SH-SY5Y (cell line): Measurements from ENCODE around the gene PPP1R16B.

ENCODE experiments used
- GATA2 ChIP-seq: IDR thresholded peaks from 2 replicates; pipeline ENCODE4 v1.6.1; 2011; ENCODE audit warnings: mild to moderate bottlenecking, low read depth, low read length
- GATA3 ChIP-seq: IDR thresholded peaks from 2 replicates; pipeline ENCODE4 v1.6.1; 2011; ENCODE audit warnings: low read depth, mild to moderate bottlenecking, low read length, moderate library complexity

The PPP1R16B gene

DNA sequence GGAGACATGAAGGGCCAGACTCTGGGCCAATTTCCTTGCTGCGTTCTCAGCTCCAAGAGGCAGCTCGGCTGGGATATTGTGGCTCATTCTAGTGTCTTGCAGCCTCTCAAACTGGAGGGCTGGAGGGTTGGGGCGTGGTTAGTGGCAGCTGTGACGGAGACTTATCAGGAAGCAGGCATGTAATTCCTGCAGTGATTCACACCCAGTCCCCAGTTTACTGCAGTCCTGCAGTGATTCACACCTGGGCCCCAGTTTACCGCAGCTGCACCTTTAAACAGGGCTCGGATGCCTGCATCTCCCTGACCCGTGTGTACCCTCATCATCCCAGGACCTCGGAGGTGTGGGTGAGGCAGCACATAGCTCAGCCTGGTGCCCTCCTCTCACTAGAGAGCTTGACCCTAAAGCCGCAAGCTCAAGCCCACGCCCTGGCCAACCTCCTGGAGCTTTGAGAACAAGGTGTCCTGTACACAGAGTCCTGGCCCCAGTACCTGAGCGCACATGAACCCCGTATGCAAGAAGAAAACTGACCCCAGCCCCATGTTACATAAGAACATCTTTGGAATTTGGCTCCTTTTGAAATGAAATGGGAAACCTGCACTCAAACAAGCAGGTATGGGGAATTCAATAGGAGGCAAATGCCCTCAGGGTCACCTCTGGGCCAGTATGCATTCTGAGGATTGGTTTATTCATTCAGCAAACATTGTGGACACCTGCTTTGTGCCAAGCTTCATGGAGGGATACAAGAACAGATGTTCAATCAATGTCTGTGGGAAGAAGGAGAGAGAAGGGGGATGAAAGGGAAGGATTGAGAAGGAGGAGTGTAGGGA, 65.4 kb downstream of the PPP1R16B start:
- TF ChIP-seq GATA3 (no peak), GATA2 (no peak)

DNA sequence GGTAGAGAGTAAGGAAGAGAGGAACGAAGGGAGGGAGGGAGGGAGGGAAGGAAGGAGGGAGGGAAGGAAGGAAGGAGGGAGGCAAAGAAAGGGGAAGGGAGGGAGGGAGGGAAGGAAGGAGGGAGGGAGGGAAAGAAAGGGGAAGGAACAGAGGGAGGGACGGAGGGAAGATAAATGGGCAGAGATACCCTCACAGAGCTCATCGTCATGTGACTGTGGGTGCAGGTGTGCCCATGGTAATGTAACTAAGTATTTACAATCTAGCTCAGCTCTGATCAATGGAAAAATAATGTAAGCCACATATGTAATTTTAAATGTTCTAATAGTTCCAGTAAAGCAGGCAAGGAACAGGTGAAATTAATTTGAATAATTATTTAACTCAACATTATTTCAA, 66.1 kb downstream of the PPP1R16B start:
- no peak for TF ChIP-seq GATA3
- no peak for TF ChIP-seq GATA2

DNA sequence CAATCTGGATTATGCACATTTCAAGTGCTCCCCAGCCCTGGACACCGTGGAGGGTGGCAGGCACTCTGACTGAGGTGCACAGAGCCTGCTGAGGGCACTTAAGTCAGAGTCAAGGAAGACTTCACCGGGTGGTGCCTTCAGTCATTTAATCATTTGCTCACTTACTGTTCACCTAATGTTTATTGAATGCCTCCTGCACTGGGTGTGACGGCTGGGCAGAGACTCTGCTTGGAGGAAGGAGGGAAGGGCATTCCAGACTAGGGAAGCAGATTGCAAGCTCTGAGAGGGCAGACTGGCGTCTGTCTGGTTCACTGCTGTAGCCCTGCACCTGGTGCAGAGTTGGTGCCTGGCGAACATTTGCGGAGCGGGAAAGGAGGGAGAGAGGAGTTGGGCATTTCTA, 66.5 kb downstream of the PPP1R16B start:
- no peak for TF ChIP-seq GATA3
- TF ChIP-seq GATA2, result no peak

DNA sequence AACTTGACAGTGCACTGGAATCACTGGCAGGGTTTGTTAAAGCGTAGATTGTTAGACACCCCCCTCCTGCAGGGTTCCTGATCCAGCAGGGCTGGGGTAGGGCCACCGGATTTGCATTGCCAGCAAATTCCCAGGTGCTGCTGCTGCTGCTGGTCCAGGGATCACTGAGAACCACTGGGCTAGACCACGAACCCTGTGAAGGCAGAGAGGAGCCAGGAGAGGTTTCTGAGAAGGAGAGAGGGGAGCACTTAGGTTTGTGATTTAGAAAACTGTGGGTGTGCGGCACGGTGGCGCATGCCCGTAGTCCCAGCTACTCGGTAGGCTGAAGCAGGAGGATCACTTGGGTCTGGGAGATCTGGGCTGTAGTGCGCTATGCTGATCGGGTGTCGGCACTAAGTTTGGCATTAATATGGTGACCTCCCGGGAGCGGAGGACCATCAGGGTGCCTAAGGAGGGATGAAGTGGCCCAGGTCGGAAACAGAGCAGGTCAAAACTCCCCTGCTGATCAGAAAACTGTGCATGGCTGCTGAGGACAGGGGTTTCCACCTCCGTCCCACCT, 67.1 kb downstream of the PPP1R16B start:
- TF ChIP-seq GATA3 (no peak), GATA2 (no peak)

DNA sequence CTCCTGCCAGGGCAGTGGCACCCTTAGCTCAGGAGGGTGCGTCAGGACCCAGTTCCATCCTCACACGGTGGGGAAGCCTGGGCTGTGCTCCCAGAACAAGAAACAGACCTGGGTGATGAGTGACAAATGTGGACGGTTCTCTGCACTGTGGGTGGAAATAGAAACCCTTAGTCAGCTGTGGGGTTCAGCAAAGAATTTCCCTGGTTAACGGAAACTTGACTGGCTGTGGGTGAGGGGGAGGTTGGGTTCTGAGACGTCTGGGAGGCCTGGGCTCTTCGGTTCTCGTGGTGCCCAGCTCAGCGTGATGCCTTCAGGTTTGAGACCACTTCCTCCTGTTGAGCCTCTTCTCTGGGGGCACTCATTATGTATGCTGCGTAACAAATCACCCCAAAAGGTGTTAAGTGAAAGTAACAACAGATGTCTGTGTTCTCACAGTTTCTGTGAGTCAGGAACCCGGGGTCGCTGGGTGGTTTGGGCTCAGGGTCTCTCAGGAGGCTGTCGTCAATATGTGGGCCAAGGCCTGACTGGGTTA, 67.6 kb downstream of the PPP1R16B start:
- TF ChIP-seq GATA2, result no peak
- no peak for TF ChIP-seq GATA3

DNA sequence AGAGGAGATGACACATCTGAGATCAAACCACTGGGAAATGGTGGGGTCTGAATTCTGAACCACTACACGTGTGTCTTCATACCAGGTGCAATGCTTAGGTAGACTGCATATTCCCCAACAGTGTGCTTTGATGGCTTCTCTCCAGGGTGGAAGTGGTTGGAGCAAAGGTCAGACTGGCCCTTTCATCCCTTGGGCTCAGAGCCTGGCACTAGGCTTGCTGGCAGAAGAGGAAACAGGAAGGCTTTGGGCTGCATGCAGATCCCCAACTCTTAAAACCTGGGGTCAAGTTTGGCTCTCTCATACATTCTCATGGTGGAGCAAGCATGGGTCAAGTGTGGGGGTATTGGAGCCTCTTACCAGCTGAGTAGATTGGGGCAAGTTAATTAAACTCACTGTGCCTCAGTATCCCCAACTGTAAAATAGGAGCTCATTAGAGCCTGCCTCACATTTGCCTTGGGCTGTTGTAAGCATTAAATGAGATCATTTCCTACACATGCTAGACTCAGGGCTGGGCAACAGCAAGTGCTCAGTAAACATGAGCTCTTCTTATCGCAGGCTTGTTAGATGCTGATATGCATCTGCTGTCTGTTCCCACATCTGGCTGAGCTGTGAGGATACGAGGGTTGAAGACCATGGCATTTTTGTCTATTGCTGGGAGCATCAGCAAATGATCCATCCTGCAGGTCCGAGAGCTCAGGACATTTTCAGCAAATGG, 69.1 kb downstream of the PPP1R16B start:
- TF ChIP-seq GATA3 (peak; percentile 98), GATA2 (peak; percentile 97)

DNA sequence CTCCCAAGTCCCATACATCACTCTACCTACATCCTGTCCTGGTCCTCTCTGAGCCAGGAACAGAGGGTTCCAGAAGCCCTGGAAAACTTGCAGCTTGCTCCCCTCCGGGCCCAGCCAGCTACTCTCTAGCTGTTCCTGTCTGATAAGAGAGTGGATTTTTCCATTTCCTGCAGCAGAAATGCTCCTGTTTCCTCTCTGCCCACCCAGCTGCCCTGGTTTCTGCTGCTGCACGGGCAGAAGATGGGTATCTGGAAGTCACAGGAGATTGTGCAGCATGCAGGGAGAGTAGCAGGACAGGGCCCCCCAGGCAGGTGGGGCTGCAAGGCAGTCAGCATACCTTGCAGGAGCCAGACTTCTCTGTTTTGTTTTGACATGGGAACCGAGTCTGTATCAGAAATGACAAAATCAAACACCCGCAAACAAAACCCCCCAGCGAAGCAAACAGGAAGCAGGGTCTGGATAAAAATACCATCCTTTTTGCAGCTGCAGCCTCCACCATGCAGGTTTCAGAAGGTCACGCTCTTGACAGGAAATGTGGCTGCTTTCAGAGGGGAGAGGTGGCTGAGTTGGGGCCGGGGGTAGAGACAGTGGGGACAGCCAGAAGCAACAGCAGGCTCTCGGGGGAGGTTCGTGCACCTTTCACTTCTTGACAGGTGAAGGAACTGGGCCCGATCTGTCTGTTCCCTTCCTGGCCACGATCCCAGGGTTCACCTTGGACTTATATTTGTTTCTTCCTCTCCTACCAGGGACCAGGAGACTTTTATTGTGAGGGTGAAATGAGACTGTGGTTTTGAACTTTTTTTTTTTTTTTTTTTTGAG, 69.9 kb downstream of the PPP1R16B start:
- TF ChIP-seq GATA2, result peak; percentile 97
- peak; percentile 96 for TF ChIP-seq GATA3

DNA sequence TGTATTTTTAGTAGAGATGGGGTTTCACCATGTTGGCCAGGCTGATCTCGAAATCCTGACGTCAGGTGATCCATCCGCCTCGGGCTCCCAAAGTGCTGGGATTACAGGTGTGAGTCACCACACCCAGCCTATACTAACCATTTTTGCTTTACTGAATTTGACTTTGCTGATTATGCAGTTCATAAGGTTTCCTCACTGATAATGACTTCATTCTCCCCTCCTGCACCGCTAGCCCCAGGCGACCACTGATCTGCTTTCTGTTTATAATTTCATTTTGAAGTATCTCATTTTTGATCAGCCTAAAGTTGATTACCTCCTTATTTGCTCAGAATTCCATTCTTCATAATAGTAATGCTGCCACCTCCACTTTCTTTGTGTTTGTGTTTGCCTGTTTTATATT, 72.0 kb downstream of the PPP1R16B start:
- peak; percentile 30; the same call in 1 of the 2 replicates for TF ChIP-seq GATA2
- peak; percentile 65 for TF ChIP-seq GATA3

DNA sequence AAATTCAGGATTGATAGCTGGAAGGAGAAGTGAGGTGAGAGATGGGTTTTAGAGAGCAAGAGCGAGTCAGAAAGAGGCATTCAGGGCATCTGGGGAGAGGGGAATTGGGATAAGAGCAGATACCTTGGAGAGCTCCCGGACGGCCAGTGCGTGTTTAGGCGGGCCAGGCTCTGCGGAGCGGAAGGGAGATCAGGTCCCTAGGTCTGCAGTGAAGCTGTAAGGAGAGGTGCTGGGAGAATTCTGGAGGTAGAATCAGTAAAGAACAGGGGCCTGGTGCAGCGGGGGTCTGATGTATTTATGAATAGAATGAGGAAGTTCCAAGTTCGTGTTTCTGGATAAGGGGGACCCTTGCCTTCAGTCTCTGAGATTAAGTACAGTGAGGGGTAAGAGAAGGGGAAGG, 73.4 kb downstream of the PPP1R16B start:
- TF ChIP-seq GATA3 (no peak), GATA2 (no peak)

DNA sequence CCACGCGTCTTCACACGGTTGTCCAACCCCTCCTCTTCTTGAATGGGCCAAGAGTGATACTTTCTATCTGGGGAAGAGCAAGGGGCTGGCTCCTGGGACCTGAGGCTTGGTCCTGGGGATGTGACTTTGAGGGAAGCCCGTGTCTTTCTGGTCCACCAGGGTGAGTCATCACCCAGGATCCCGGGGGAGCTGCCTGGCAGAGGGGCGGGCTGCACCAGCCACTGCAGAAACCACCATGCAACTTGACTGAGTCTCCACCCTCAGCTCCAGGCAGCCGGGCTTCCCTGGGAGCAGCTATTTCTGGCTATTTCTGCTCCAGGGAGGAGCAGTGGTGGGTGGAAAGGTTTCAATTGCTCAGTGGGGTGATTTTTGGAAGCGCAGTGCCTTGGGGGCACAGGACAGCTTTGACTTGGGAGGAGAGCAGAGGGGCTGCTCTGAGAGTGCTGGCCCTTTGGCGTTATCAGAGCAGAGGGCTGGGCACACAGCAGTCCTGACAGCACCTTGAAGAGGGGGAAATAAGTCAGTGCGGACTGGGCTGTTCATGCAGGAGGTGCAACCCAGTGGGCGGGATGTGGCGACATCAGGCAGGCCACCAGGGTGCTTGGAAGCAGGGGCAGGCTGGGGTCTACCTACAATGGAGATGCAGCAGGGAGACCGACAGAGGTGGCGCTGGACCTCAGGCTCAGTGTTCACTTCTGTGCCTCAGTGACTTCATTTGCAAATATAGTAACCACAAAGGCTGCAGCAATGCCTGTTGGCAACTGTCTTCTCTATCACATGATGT, 75.6 kb downstream of the PPP1R16B start:
- TF ChIP-seq GATA2, result no peak
- TF ChIP-seq GATA3, result no peak

DNA sequence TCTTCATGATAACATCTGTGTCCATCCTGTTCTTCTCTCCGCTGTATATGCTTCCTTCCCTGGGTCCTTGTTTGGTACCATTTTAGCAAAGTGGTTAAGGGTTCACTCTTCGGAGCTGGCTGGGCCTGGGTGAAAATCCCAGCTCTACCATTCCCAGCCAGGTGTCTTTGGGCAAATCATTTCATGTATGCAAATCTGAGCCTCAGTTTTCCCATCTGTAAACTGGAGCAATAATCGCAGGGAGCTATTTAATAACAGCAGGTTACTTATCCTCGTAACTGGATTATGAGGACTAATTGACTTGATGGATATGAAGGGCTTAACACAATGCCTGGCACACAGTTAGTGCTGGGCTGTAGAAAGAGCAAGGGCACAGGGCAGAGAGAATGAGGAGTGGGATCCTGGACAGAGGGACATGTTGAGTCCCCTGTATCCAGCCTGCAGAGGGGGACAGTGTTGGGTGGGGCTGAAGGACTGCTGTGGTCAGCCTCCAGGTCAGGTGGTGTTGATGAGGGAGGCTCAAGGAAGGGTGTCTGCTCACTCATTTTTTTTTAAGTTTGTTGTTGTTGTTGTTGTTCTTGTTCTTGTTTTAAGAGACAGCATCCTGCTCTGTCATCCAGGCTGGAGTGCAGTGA, 76.4 kb downstream of the PPP1R16B start:
- TF ChIP-seq GATA2, result no peak

DNA sequence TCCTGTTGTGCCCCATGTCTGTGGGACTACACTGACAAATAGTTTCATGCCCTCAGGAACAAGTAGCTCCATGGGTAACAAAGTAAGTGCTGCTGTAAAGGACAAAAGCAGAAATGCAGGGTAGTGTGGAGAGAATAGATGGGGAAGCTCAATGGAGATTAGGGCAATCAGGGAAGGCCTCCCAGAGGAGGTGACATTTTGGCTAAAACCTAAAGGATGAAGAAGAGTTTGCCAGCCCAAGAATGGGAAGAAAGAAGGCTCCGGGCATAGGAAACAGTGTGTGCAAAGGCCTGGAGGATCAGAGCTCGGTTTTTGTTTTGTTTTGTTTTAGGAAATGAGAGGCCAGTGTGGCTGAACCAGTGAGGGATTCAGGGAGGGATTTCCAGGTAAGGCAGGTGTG, 77.1 kb downstream of the PPP1R16B start:
- TF ChIP-seq GATA2 (no peak), GATA3 (no peak)
